ENCODE data around the gene ADPRH. TPM values are rescaled to one million over a fixed set of nuclear protein-coding genes. Genes with fewer than 3 reads are reported as not detected.

The ADPRH gene
- total RNA-seq, 1 donor from 2014 or later, result 1.1 TPM

DNA sequence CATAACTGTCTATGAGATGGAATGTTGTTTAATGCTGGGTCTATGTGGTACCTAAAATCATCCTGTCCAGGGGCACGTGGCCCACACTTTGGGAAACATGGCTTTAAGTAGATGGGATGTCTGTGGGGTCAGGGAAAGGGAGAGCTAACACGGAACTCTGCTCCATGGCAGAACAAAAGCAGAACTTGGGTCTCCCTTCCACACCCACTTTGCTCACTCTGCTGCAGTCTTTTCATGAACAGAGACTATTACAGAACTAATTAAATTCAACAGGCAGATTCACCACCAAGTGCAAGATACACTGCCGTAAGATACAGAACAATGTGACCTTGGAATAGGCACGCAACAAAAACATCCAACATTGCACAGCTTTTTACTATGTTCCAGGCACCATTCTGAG lies 52.9 kb downstream of the ADPRH start:
- Mint-ChIP-seq H3K4me1 (ENCODE audit: low read depth, unreplicated experiment) (peaks cover 4% of the 10 kb centered on the region), H3K9me3 (ENCODE audit: unreplicated experiment) (peaks cover 2% of the 10 kb centered on the region)
- no peak for DNase-seq

GRCh38 chr3:119632829-119633228 lies 53.5 kb downstream of the ADPRH start:
- Mint-ChIP-seq H3K9me3 (ENCODE audit: unreplicated experiment) (peaks cover 2% of the 10 kb centered on the region), H3K27me3 (ENCODE audit: unreplicated experiment) (no peaks in the 10 kb centered on the region), H3K4me3 (ENCODE audit: unreplicated experiment) (no peak overlapping the region), H3K4me1 (ENCODE audit: low read depth, unreplicated experiment) (peaks cover 5% of the 10 kb centered on the region), H3K27ac (ENCODE audit: unreplicated experiment) (no peak overlapping the region), H3K36me3 (ENCODE audit: unreplicated experiment) (no peaks in the 10 kb centered on the region)
- TF ChIP-seq CTCF (IDR thresholded peaks at IDR 0.05; ENCODE audit: partially characterized antibody, unreplicated experiment), result no peak
- no peak for DNase-seq

More for the DNA sequence above, 52.9 kb downstream of the ADPRH start:
- Mint-ChIP-seq H3K36me3 (ENCODE audit: unreplicated experiment) (no peaks in the 10 kb centered on the region), H3K27me3 (ENCODE audit: unreplicated experiment) (no peaks in the 10 kb centered on the region), H3K4me3 (ENCODE audit: unreplicated experiment) (no peak overlapping the region), H3K27ac (ENCODE audit: unreplicated experiment) (no peak overlapping the region)
- no peak for TF ChIP-seq CTCF (IDR thresholded peaks at IDR 0.05; ENCODE audit: partially characterized antibody, unreplicated experiment)

- H3K9me3 Mint-ChIP-seq (ENCODE audit: unreplicated experiment), result peaks cover 3% of the 10 kb centered on the region
- no peak for TF ChIP-seq CTCF (IDR thresholded peaks at IDR 0.05; ENCODE audit: partially characterized antibody, unreplicated experiment)
- H3K27ac Mint-ChIP-seq (ENCODE audit: unreplicated experiment), result no peak overlapping the region
- no peaks in the 10 kb centered on the region for H3K36me3 Mint-ChIP-seq (ENCODE audit: unreplicated experiment)
- no peak for DNase-seq
- H3K4me3 Mint-ChIP-seq (ENCODE audit: unreplicated experiment), result no peak overlapping the region
- H3K27me3 Mint-ChIP-seq (ENCODE audit: unreplicated experiment), result no peaks in the 10 kb centered on the region
- H3K4me1 Mint-ChIP-seq (ENCODE audit: low read depth, unreplicated experiment), result peaks cover 15% of the 10 kb centered on the region
Observed at GRCh38 chr3:119635719-119636118, 56.4 kb downstream of the ADPRH start.

DNA sequence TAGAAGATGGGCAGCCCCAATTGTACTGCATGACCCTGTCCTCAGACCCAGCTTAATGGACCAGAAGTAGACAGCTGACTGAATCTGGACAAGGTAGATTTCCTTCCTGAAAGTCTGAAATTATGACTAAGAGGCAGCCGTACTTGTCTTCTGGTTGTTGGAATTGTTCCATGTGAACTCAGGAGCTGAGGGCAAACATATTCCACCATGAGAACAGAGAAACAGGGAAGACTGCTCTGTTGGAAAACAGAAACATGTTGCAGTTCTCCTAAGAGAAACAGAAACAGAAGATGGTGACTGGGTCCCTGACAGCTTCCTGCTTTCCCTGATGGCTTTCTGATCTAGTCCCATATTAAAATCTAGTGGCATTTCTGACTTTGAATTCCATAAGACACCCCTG lies 57.0 kb downstream of the ADPRH start:
- DNase-seq, result no peak
- Mint-ChIP-seq H3K27me3 (ENCODE audit: unreplicated experiment) (no peaks in the 10 kb centered on the region), H3K9me3 (ENCODE audit: unreplicated experiment) (peaks cover 3% of the 10 kb centered on the region), H3K4me1 (ENCODE audit: low read depth, unreplicated experiment) (peaks cover 12% of the 10 kb centered on the region), H3K36me3 (ENCODE audit: unreplicated experiment) (no peaks in the 10 kb centered on the region), H3K27ac (ENCODE audit: unreplicated experiment) (no peak overlapping the region), H3K4me3 (ENCODE audit: unreplicated experiment) (no peak overlapping the region)
- no peak for TF ChIP-seq CTCF (IDR thresholded peaks at IDR 0.05; ENCODE audit: partially characterized antibody, unreplicated experiment)

- H3K4me1 Mint-ChIP-seq (ENCODE audit: low read depth, unreplicated experiment), result peaks cover 12% of the 10 kb centered on the region
- H3K36me3 Mint-ChIP-seq (ENCODE audit: unreplicated experiment), result no peaks in the 10 kb centered on the region
- peaks cover 3% of the 10 kb centered on the region for H3K9me3 Mint-ChIP-seq (ENCODE audit: unreplicated experiment)
- DNase-seq, result no peak
- H3K27ac Mint-ChIP-seq (ENCODE audit: unreplicated experiment), result no peak overlapping the region
- H3K4me3 Mint-ChIP-seq (ENCODE audit: unreplicated experiment), result no peak overlapping the region
- no peak for TF ChIP-seq CTCF (IDR thresholded peaks at IDR 0.05; ENCODE audit: partially characterized antibody, unreplicated experiment)
- H3K27me3 Mint-ChIP-seq (ENCODE audit: unreplicated experiment), result no peaks in the 10 kb centered on the region
Observed at GRCh38 chr3:119636891-119637611, 57.8 kb downstream of the ADPRH start.

Data from glutamatergic neuron (in vitro differentiated cells).